ENCODE results near the gene PTS.
"Not testable (repeated sequence)": the region's sequence is repeated elsewhere in the genome, so short reads cannot be mapped to it uniquely, and the experiment has no call there.

Gene PTS

DNA sequence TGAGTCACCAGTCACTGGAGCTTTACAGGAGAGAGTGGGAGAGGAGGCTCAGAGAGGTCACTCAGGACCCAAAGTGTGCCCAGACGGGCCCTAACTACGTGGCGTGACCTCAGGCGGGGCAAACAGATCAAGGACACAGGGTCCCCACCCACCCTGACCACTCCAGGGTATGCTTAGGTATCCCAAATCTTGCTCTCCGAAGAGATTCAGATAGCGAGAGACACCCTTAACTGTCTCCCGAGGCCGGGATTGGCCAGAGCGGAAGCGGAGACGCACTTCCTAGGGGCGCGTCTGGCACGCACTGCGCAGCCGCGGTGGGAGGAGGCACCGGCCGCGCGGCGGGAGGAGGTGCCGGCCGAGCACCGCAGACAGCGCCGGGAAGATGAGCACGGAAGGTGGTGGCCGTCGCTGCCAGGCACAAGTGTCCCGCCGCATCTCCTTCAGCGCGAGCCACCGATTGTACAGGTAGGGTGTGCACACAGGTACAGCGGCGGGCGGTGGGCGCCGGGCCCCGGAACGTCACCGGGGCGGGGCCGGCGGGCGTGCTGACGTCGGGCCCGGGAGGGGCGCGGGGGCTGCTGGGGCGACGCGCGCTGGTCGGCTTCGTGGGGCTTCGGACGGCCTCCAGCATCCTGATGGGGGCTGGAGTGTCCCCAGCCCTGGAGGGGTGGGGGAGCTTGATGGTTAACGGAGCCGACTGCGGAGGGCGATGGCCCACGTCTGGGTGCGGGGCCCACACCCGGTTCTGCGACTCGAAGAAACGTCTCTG is at the start of gene PTS:
Gene PTS, plus strand, starts transcription at position 367 of the 769 bp plus-strand sequence. Its CDS starts 16 bp downstream, at position 383.
- peak; percentile 55 for DNase-seq (ENCODE audit: low read depth)

DNA sequence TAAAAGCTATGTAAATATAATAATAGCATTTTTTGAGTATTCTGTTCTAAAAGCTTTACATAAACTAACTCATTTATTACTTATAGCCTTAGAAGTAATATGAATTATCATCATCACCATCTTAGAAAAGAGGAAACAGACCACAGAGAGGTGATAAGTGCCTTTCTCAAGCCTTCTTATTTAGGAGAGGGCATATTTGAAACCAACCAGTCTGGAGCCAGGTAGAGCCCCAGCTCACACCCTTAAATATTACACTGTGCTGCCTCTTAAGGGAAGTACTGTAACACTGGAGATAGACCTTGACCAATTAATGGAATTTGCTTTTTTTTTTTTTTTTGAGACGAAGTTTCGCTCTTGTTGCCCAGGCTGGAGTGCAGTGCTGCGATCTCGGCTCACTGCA is 48.6 kb upstream of the PTS start:
- DNase-seq (ENCODE audit: low read depth): no peak

DNA sequence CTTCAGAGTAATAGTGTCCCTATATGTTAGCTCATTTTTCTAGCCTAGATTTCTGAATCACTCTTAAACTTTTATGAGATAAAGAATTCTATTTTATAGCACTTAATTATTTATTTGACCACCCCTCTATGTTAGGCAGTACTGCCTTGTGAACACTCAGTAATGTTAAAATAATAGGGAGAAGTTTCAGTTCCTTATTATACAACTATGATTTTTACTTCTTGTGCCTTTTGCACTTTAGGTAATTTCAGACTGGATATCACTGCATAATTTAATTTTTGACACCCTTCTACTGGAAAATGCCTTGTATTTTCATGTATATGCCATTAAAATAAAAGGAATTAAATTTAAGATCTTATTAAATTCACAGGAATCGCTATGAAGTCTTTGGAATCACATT is 47.8 kb upstream of the PTS start:
- no peak for DNase-seq (ENCODE audit: low read depth)

DNA sequence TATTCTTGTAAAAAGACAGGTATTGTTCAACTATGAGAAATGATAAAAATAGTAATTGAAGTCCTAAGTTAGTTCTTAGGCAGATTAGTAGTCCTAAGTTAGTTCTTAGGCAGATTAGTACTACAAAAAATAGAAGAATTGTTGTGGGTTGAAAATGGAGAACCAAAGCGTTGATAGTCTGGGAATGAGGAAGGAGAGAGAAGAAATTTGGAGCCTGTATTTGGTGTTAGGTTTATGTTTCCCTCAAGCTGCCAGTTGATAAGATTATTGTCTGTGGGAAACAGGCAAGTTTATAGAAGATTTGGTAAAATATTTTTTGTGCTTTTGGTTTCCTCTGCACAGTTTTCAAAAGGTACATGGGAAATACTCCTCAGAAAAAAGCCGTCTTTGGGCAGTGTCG is 47.3 kb upstream of the PTS start:
- DNase-seq (ENCODE audit: low read depth): no peak

DNA sequence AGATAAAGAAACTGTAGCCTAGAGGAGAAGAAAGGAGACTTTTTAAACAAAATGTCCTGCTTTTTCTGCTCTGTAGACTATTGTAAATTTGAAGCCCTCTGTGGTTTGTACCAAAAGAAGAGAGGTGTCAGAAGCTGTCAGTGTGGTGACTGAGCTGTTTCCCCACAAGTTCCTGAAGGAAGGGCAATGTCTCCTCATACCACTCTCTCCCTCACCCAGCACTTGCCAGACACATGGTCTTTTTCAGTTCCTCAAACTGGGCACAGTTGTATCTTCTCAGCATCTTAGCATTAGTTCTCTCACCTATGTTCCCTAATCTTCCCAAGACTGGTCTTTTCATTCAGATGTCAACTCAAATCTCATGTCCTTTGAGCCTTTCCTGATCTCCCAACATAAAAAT is 46.6 kb upstream of the PTS start:
- no peak for DNase-seq (ENCODE audit: low read depth)

DNA sequence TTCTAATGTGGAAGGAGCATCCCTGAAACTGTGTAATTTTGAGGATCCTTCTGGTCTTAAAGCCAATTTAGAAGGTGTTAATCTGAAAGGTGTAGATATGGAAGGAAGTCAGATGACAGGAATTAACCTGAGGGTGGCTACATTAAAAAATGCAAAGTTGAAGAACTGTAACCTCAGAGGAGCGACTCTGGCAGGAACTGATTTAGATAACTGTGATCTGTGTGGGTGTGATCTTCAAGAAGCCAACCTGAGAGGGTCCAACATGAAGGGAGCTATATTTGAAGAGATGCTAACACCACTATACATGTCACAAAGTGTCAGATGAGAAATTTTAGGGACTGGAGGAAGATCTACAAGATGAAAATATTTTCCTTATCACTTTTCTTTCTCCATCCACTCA is 43.4 kb upstream of the PTS start:
- no peak for DNase-seq (ENCODE audit: low read depth)

DNA sequence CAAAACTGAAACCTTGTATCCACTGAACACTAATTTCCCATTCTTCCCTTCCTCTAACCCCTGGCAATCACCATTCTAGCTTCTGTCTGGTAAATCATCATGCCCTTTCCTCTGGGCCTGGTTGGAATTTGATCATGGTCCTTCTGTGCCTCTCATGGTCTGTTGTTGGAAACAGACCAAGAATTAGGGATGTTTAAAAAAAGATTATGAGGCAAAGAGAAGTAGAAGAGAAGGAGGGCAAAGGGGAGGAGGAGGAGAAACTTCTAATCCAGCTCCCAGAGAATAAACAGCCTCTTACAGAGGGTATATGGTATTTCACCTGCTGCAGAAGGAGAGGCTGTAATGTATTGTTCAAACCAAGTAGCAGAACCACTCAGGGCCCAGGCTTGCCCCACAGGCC is 40.3 kb upstream of the PTS start:
- DNase-seq (ENCODE audit: low read depth): no peak

DNA sequence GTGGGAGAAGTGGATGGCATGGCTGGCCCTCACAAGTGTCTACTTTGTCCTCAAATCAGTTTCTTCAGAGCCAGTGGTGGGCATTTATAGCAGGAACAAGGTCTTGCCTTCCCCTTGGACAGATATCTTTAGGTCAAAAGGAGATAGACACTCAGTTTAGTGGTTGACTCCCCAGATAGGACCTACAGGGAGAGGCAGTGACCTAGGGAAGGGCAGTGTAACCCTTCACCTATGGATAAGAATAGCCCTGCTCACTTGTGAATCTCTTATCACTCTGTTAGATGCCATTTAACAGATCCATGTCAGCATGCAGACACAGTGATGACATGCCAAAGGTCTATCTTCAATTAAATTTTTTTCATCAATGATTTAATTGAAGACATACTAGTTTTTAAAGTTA is 39.9 kb upstream of the PTS start:
- no peak for DNase-seq (ENCODE audit: low read depth)

DNA sequence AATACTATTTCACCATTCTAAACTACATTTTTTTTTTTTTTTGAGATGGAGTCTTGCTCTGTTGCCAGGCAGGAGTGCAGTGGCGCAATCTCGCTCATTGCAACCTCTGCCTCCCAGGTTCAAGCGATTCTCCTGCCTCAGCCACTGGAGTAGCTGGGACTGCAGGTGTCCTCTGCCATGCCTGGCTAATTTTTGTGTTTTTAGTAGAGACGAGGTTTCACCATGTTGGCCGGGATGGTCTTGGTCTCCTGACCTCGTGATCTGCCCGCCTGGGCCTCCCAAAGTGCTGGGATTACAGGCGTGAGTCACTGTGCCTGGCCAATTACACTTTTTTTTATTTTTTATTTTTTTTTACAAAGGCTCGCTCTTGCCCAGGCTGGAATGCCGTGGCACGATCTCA is 31.1 kb upstream of the PTS start:
- not testable (repeated sequence) for DNase-seq (ENCODE audit: low read depth)

DNA sequence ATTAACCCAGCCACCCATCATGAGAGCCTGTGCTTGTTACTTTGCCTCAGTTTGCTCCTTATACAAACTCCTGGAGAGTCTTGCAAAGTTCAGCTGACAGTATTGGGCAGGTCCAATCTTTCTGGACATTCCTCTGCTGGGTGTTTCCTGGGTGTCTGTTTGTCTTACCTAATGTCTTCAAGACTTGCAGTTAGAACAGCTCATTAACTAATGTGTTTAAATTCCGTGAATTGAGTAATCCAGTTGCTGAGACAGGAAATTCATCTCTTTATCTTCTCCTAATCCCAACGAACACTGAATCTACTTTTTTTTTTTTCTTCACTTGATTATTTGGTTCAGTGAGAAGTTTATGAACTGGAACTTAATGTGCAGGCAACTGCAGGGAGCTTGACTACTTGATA is 30.3 kb upstream of the PTS start:
- no peak for DNase-seq (ENCODE audit: low read depth)

DNA sequence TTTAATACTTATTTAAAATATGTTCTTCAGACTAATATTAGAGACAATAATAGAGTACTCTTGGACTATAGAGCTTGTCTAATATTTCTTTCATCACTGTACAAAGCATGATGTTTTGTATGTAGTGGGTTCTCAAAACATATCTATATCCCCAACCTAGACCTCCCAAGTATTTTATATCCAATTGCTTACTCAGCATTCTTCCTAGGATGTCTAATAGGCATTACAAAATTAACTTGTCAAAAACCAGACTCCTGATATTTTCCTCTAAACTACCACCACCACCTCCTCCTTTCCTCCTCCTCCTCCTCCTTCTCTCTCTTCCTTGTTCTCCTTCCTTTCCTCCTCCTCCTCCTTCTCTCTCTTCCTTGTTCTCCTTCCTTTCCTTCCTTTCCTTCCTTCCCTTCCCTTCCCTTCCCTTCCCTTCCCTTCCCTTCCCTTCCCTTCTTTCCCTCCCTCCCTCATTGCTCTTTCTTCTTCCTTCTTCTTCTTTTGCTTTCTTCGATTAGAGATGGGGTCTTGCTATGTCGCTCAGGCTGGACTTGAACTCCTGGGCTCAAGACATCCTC is 29.6 kb upstream of the PTS start:
- no peak for DNase-seq (ENCODE audit: low read depth)

DNA sequence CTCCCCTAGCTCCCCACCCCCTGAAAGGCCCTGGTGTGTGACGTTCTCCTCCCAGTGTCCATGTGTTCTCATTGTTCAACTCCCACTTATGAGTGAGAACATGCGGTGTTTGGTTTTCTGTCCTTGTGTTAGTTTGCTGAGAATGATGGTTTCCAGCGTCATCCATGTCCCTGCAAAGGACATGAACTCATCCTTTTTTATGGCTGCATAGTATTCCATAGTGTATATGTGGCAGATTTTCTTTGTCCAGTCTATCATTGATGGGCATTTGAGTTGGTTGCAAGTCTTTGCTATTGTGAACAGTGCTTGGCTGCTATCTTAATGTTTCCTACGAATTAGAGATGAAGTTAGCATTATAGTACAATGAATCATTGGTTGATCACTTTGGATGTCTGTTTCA is 27.1 kb upstream of the PTS start:
- not testable (repeated sequence) for DNase-seq (ENCODE audit: low read depth)

DNA sequence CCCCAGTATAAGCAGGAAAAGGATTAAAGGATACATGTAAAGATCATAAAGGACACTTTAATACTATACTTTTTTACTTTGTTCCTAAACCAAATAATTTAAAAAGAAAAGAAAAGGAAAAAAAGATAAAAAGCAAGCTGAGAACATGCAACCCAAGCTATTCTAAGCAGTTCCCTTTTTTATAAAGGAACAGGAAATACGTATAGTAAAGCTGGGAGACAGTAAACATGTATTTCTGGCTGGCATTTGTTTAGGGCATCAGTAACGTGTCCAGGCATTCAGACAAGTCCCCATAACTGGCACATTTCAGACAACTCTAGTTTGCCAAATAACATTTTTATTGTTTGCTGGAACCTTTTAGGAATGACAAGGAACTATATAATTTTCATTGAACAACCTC is 26.0 kb upstream of the PTS start:
- no peak for DNase-seq (ENCODE audit: low read depth)

DNA sequence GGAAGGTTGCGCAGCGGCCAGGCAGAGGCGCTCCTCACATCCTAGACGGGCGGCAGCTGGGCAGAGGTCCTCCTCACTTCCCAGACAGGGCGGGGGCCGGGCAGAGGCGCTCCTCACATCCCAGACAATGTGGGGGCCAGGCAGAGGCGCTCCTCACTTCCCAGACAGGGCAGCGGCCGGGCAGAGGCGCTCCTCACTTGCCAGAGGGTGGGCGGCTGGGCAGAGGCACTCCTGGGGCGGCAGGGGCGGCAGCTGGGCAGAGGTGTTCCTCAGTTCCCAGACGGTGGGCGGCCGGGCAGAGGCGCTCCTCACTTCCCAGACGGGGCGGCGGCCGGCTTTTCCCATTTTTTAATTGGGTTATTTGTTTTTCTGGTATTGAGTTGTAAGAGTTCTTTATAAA is 20.2 kb upstream of the PTS start:
- no peak for DNase-seq (ENCODE audit: low read depth)

DNA sequence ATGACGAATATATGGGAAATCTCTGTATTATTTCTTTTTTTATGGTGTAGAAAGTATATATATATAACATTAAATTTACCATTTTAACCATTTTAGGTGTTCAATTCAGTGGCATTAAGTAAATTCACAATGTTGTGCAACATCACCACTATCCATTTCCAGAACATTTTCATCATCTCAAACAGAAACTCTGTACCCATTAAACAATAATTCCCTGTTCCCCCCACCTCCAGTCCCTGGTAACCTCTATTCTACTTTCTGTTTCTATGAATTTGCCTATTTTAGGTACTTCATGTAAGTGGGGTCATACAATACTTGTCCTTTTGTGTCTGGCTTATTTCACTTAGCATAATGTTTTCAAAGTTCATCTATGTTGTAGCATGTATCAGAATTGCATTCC is 15.3 kb upstream of the PTS start:
- DNase-seq (ENCODE audit: low read depth): no peak

DNA sequence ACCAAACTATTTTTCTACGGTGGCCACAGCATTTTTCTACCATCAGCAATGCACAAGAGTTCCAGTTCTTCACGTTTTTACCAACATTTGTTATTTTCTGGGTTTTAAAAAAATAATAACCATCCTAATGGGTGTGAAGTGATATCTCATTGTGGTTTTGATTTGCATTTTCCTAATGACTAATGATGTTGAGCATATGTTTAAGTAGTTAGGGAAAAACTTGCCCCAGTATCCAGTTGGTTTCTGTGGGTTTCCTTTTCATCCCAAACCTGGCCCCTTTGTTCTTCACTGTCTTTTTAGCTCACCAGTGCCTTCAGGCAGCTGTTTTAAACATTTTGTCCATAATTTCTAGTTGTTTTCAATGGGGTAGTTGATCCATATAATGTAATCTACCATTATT is 14.7 kb upstream of the PTS start:
- no peak for DNase-seq (ENCODE audit: low read depth)

DNA sequence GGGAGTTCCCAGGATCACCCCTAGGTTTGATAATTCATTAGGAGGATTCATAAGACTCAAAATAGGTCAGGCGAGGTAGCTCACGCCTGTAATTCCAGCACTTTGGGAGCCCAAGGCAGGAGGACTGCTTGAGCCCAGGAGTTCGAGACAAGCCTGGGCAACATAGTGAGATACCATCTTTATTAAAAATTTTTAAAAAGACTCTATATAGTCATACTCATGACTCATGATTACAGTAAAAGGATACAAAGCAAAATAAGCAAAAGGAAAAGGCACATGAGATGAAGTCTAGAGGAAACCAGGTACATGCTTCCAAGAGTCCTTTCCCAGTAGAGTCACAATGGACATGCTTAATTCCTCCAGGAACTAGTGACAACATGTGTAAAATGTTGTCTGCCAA is 13.9 kb upstream of the PTS start:
- DNase-seq (ENCODE audit: low read depth): no peak

DNA sequence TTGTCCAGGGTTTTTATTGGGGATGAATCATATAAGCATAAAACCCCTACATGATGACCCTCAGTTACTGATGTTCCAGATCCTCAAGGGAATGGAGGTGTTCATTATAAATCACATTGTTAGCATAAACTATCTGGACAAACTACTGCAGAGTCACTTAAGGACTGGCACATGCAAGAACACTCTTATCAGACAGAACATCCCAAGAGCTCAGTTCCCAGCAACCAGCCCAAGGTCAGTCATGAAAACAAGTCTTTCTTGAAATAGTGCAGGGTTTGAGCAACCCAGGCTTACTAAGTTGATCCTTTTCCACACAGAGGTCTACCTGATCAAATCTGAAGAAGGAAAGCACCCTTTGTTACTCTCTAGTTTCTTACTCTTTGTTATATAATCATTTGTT is 13.5 kb upstream of the PTS start:
- DNase-seq (ENCODE audit: low read depth): no peak

DNA sequence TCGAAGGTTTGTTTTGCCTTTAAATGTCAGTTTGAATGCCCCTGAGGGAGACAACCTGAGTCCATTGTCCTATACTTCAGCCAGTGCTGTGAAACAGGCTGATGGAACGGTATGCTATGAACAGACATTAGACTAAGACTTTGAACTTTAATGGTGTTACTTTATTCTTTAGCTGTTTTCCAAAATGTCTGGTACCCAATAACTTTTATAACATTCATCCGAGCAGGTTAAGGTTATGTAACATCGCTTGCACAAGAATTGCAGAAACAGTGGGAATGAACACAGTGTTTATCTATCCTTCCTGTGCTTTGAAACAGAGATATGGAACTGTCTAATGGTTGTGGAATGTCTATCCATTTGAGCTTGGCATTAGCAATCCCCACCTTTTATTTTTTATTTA is 12.5 kb upstream of the PTS start:
- DNase-seq (ENCODE audit: low read depth): no peak

DNA sequence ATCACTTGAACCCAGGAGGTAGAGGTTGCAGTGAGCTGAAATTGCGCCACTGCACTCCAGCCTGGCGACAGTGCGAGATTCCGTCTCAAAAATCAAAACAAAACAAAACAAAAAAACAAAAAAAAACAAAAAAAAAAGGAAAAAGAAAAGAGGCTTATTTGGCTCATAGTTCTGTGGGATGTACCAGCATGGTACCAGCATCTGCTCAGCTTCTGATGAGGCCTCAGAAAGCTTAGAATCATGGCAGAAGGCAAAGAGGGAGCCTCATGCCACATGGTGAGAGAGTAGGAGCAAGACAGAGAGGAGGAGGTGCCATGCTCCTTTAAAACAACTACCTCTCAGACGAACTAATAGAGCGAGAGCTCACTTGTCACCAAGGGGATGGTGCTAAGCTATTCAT is 10.6 kb upstream of the PTS start:
- no peak for DNase-seq (ENCODE audit: low read depth)

DNA sequence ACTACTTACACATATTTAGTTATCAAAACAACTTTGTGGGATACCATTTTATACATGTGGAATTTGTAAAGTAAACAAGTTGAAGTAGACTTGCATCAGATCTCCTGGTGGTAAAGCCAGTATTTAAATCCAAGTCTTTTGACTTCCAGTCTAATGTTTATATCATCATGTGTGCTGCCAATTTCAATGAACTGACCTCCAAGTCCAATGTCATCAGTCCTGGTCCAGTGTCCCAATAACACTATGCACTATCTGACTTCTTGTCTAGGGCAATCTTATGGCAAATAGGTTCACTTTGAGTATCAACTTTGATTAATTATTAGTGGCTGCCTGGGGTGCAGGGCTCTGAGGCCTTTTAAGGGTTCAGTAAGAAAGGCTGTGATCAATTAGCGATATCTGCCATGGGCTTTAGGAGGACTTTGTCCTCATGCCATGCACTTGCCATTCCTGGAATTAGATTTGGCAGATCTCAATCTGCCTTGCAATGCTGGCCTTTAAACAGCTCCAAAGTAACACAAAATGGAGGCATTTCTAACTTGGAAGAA is 9.6 kb upstream of the PTS start:
- no peak for DNase-seq (ENCODE audit: low read depth)

DNA sequence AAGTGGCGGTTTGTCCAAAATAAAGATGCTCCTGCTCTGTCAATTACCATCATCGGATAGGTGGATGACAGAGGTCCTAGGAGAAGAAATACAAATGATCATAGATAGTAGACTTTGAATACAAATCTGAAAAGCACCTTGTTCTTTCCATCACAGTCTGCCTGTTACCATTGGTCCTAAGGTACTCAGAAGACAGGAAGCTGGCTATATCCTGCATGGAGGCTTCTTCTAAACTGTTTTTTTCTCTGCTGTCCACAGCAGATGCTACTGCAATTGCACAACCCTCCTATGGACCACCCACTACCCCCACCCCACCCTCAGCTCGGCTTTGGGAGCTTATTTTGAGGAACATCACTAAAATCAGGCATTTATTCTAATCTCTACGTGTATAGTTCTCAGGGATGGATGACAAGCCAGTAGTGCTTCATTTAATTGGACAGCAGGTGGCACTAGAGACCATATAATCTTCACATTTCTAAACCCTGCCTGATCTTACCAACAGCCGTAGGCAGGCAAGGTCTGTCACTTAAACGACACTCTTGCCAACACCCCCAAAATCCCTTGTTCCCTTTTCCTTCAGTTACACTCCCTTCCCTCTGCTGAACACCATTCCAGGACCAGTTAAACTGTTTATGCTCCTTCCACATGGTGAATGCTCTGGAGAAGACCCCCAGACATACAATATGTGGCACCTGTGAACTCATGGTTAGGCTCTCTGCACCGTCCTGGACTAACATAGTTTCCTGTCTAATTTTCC is 6.6 kb upstream of the PTS start:
- no peak for DNase-seq (ENCODE audit: low read depth)

DNA sequence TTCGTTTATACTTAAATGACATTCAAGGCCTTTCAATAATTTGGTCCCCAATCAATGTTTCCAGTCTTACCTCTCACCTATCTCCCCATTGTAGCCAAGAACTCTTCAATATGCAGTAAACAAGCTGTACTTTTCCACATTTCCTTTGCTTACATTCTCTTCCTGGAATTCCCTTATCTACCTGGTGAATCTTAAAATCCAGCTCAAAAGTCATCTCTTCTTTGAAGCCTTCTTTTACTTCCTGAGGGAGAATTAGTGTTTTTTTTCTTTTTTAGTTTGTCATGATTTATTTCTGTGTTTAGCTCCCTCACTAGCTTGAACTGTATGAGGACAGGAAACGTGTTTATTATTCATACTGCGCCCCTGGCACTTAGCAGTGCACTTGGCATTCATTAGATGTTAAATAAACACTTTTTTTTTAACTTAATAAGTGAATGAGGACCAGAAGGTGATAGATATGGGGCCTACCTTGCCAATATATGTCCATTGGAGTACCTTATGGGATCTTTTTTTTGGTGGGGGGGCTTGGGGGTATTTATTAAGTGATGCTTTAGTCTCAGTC is 4.9 kb upstream of the PTS start:
- DNase-seq (ENCODE audit: low read depth): no peak
